GM12878 (cell line): ENCODE data around the gene TRMT1. TPM values are rescaled to one million over a fixed set of nuclear protein-coding genes. Genes with fewer than 3 reads are reported as not detected.

Experiments
- ATAC-seq: fragments of 200-7000 bp; cut with Tn5 transposase; 3 replicates; pipeline ENCODE4 v1.9.1; 2020; ENCODE audit warnings: mild to moderate bottlenecking, moderate library complexity
- BruUV-seq: library from RNA; stranded (reverse); fragments of 400-500 nt; replicated peaks from 2 replicates; lab custom pipeline; 2021; lab: Mats Ljungman, UMichigan
- CTCF ChIA-PET: fragments of 300-600 bp; sonication (Branson Sonifier 250); formaldehyde crosslinking; extraction: SDS; loops from one replicate; lab custom pipeline; 2021; ENCODE audit warnings: inconsistent platforms; lab: Yijun Ruan, JAX
- POLR2A ChIA-PET: fragments of 350-600 bp; formaldehyde crosslinking; extraction: SDS; loops from one replicate; lab custom pipeline; 2021; ENCODE audit warnings: inconsistent platforms; lab: Charles Lee
- RAD21 ChIA-PET: fragments of 300-600 bp; sonication (Branson Sonifier 250); formaldehyde crosslinking; loops from one replicate; lab custom pipeline; 2023; ENCODE audit warnings: antibody characterized with exemption; ENCODE audit not compliant: unreplicated experiment; lab: Charles Lee
- SMC1A ChIA-PET: fragments of 300-600 bp; sonication (Branson Sonifier 250); formaldehyde crosslinking; loops from one replicate; lab custom pipeline; 2023; ENCODE audit not compliant: unreplicated experiment, uncharacterized antibody; lab: Charles Lee
- DNase-seq: peaks from one replicate; pipeline ENCODE4 v3.0.0-alpha.2; 2011; ENCODE audit warnings: low read depth, low spot score
- FAIRE-seq: peaks from 3 replicates; lab custom pipeline; 2011; peaks lifted over from hg19 to GRCh38; lab: Jason Lieb, UNC
- H2AFZ ChIP-seq: 2 replicates; pipeline ENCODE4 v1.6.0; 2011; ENCODE audit warnings: low read depth, low read length, control low read depth; ENCODE audit not compliant: control insufficient read depth
- H3K27ac ChIP-seq: 2 replicates; pipeline ENCODE4 v1.5.1; 2011; ENCODE audit warnings: control low read depth; ENCODE audit not compliant: control insufficient read depth, insufficient read depth
- H3K27me3 ChIP-seq, 2 experiments: replicated peaks in 1 of 2; 2 replicates each; pipeline versions ENCODE4 v1.6.0 to v1.6.1; 2011; ENCODE audit warnings: low read length in 1 of 2; ENCODE audit not compliant: control insufficient read depth in 2 of 2, insufficient read depth in 2 of 2
- H3K36me3 ChIP-seq, 2 experiments: 2 replicates each; pipeline ENCODE4 v1.5.1; 2011; ENCODE audit warnings: low read length in 1 of 2; ENCODE audit not compliant: control insufficient read depth in 2 of 2, insufficient read depth in 2 of 2
- H3K4me1 ChIP-seq: 2 replicates; pipeline ENCODE4 v1.6.1; 2011; ENCODE audit warnings: mild to moderate bottlenecking, low read length, moderate library complexity, mixed read lengths; ENCODE audit not compliant: control insufficient read depth, insufficient read depth
- H3K4me2 ChIP-seq: 2 replicates; pipeline ENCODE4 v1.6.0; 2011; ENCODE audit warnings: control low read depth; ENCODE audit not compliant: control insufficient read depth, insufficient read depth
- H3K4me3 ChIP-seq: fragments of 200-600 bp; sonication (generic); 2 replicates; pipeline ENCODE4 v1.5.1; 2016
- H3K79me2 ChIP-seq: 2 replicates; pipeline ENCODE4 v1.6.0; 2011; ENCODE audit warnings: low read length; ENCODE audit not compliant: control insufficient read depth, insufficient read depth
- H3K9ac ChIP-seq: 2 replicates; pipeline ENCODE4 v1.8.0; 2011; ENCODE audit warnings: low read length, control low read depth, mixed read lengths; ENCODE audit not compliant: control insufficient read depth, insufficient read depth
- H3K9me3 ChIP-seq: replicated peaks from 3 replicates; pipeline ENCODE4 v1.5.1; 2011; ENCODE audit warnings: mild to moderate bottlenecking, low read length; ENCODE audit not compliant: control insufficient read depth, insufficient read depth
- H4K20me1 ChIP-seq: 2 replicates; pipeline ENCODE4 v1.6.0; 2011; ENCODE audit not compliant: control insufficient read depth, insufficient read depth
- CHD1 ChIP-seq: IDR thresholded peaks from 2 replicates; pipeline ENCODE4 v1.6.1; 2012; ENCODE audit warnings: low read depth, low read length, improper control_type of control experiment
- CHD4 ChIP-seq: fragments of 200-600 bp; sonication (generic); IDR thresholded peaks from 2 replicates; pipeline ENCODE4 v1.6.1; 2016; ENCODE audit warnings: mild to moderate bottlenecking
- EED ChIP-seq: sonication (generic); IDR thresholded peaks from 2 replicates; pipeline ENCODE4 v1.6.1; 2016; ENCODE audit warnings: antibody characterized with exemption, low read depth
- IKZF1 ChIP-seq: fragments of 450-650 bp; conservative IDR thresholded peaks from 2 replicates; pipeline ENCODE4 v1.6.1; 2017; ENCODE audit warnings: antibody characterized with exemption, mild to moderate bottlenecking
- IRF4 ChIP-seq: IDR thresholded peaks from 2 replicates; pipeline ENCODE4 v1.6.1; 2011; ENCODE audit warnings: low read depth, low read length
- MYB ChIP-seq: fragments of 150-350 bp; IDR thresholded peaks from 2 replicates; pipeline ENCODE4 v1.6.1; 2014; ENCODE audit warnings: mild to moderate bottlenecking, low read depth, low read length, borderline replicate concordance
- POU2F2 ChIP-seq: IDR thresholded peaks from 3 replicates; pipeline ENCODE4 v1.6.1; 2011; ENCODE audit warnings: low read depth, mild to moderate bottlenecking, low read length, borderline replicate concordance
- RAD21 ChIP-seq: IDR thresholded peaks from 2 replicates; pipeline ENCODE4 v1.6.1; 2011; ENCODE audit warnings: mild to moderate bottlenecking, low read depth, low read length, moderate library complexity; ENCODE audit not compliant: insufficient read depth
- RELA ChIP-seq: fragments of 450-650 bp; IDR thresholded peaks from 2 replicates; pipeline ENCODE4 v1.8.0; 2014; ENCODE audit warnings: borderline replicate concordance; ENCODE audit not compliant: partially characterized antibody
- ZBTB4 ChIP-seq: fragments of 450-650 bp; formaldehyde crosslinking; IDR thresholded peaks from 2 replicates; pipeline ENCODE4 v1.4.0; 2022; ENCODE audit warnings: mild to moderate bottlenecking, moderate library complexity
- WGBS: methylation state at CpG from one replicate; pipeline ENCODE4 v1.1.6; 2016; ENCODE audit warnings: low lambda C conversion rate; ENCODE audit not compliant: insufficient replicate concordance, insufficient coverage; ENCODE audit errors: missing lambda C conversion rate; 5-methylcytosine and 5-hydroxymethylcytosine counted together
- in situ Hi-C: fragments of 300-500 bp; cut with MboI; formaldehyde crosslinking; loops from 9 replicates; pipeline ENCODE4 v1.14.3; 2018; ENCODE audit warnings: mixed read lengths
- intact Hi-C: fragments of 100-400 bp; cut with micrococcal nuclease; formaldehyde crosslinking; loops from one replicate; pipeline ENCODE4 v1.14.2; 2022; ENCODE audit not compliant: unreplicated experiment
- polyA plus RNA-seq, 11 experiments: library from polyadenylated mRNA; depleted of rRNA in 4 of 11; unstranded in 6 of 11; stranded (reverse) in 5 of 11; fragments of >200 nt; fragmentation: Nextera tagmentation in 4 of 11; fragmentation: Illumina TruSeq in 1 of 11; extraction: Ambion mirVana in 4 of 11; extraction: Trizol in 1 of 11; gene quantifications; 1 replicate in 1 of 11; 2 replicates in 10 of 11; pipeline versions ENCODE4 v1.2.1 to v1.2.3, GENCODE V29; 2011 to 2016; ENCODE audit warnings: inconsistent platforms in 2 of 11, missing spikeins in 2 of 11, low read depth in 1 of 11
- total RNA-seq, 4 experiments: library from RNA; depleted of rRNA in 3 of 4; stranded (reverse); fragments of >200 nt in 3 of 4; fragmentation: Illumina TruSeq in 1 of 4; extraction: Trizol in 1 of 4; gene quantifications; 2 replicates each; pipeline versions ENCODE4 v1.2.1 to v1.2.3, GENCODE V29; 2013 to 2021
- TF ChIP-seq, protein P1 (sequence below), 3 experiments: IDR thresholded peaks in 2 of 3; conservative IDR thresholded peaks in 1 of 3; 2 replicates each; pipeline ENCODE4 v1.5.1; 2011; ENCODE audit warnings: low read depth in 3 of 3, low read length in 3 of 3, mild to moderate bottlenecking in 3 of 3, control low read depth in 2 of 3, moderate library complexity in 2 of 3, inconsistent platforms in 1 of 3, mixed read lengths in 1 of 3; ENCODE audit not compliant: control insufficient read depth in 2 of 3, insufficient read depth in 1 of 3; ENCODE audit errors: extremely low read depth in 1 of 3
- TF ChIP-seq, protein P2 (sequence below): fragments of 450-650 bp; formaldehyde crosslinking; IDR thresholded peaks from 2 replicates; pipeline ENCODE4 v1.4.0; 2020; ENCODE audit warnings: mild to moderate bottlenecking, moderate library complexity

TRMT1 gene
- total and polyA plus RNA-seq, 10 of the 15 experiments (the other 5 are each of a cell fraction or from before 2014, with no cell fraction given): 3.4 to 68.8 (median 34.8) TPM

DNA sequence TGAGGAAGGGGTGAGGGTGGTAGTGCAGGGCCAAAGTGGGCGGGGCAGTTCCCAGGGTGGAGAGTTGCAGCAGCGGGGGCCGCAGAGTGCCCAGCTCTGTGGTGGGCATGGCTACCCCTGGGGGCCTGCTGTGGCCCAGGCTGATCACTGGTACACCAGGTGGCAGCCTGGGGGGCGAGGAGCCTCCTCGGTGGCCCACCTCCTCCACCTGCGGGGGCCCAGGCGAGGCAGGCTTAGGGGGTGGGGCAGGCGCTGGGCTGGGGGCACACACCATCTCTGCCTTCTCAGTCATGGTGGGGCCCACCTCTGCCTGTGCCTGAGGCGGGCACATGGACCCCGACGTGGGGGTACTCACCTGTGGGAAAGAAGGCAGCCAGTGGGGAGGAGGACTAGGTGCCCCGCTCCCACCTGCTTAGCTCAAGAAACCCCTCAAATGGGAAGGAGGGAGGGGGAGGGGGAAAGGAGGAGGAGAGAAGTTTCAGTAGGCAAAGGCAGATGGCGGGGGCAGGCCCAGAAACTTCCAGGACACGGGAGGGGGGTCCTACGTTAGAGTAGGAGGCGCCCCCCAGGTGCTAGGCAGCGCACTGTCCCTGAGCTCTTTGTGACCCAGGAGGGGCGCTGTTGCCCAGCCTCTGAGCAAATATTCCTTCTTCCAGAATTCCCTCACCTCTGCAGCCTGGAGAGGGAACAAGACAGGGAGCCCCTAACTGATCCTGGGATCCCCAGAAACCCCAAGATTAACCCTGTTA, 15.5 kb downstream of the TRMT1 start:
- CTCF ChIA-PET: interaction anchor here (0.6 to 3.0 kb wide), 13 partner anchors 12 to 225 kb away, joined by 3 to 13 read pairs (median 4); partner anchors contain the start of gene NACC1
- RAD21 ChIA-PET: no interaction called here
- peak; percentile 25; the same call in 1 of the 2 replicates for TF ChIP-seq RAD21
- TF ChIP-seq MYB: no peak
- TF ChIP-seq IRF4: no peak
- TF ChIP-seq, protein P1, sequence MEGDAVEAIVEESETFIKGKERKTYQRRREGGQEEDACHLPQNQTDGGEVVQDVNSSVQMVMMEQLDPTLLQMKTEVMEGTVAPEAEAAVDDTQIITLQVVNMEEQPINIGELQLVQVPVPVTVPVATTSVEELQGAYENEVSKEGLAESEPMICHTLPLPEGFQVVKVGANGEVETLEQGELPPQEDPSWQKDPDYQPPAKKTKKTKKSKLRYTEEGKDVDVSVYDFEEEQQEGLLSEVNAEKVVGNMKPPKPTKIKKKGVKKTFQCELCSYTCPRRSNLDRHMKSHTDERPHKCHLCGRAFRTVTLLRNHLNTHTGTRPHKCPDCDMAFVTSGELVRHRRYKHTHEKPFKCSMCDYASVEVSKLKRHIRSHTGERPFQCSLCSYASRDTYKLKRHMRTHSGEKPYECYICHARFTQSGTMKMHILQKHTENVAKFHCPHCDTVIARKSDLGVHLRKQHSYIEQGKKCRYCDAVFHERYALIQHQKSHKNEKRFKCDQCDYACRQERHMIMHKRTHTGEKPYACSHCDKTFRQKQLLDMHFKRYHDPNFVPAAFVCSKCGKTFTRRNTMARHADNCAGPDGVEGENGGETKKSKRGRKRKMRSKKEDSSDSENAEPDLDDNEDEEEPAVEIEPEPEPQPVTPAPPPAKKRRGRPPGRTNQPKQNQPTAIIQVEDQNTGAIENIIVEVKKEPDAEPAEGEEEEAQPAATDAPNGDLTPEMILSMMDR (IDR thresholded peaks at IDR 0.05 in 2 of 3, conservative IDR thresholded peaks at IDR 0.05 in 1 of 3; ENCODE audit: control insufficient read depth in 2 of 3, extremely low read depth in 1 of 3, insufficient read depth in 1 of 3, low read depth in 3 of 3, low read length in 3 of 3): peak; percentile 19 to 53 (median 38); a peak in 5 of 6 replicates
- no peak for TF ChIP-seq RELA
- no peak for TF ChIP-seq ZBTB4 (CRISPR knock-in tag)
- no peak for TF ChIP-seq CHD1
- TF ChIP-seq IKZF1: 0 out of 2 replicates have a peak, but pooled peaks have one; percentile 33
- no peak for TF ChIP-seq CHD4
- 0 out of 2 replicates have a peak, but pooled peaks have one; percentile 20 for TF ChIP-seq EED
- TF ChIP-seq, protein P2, sequence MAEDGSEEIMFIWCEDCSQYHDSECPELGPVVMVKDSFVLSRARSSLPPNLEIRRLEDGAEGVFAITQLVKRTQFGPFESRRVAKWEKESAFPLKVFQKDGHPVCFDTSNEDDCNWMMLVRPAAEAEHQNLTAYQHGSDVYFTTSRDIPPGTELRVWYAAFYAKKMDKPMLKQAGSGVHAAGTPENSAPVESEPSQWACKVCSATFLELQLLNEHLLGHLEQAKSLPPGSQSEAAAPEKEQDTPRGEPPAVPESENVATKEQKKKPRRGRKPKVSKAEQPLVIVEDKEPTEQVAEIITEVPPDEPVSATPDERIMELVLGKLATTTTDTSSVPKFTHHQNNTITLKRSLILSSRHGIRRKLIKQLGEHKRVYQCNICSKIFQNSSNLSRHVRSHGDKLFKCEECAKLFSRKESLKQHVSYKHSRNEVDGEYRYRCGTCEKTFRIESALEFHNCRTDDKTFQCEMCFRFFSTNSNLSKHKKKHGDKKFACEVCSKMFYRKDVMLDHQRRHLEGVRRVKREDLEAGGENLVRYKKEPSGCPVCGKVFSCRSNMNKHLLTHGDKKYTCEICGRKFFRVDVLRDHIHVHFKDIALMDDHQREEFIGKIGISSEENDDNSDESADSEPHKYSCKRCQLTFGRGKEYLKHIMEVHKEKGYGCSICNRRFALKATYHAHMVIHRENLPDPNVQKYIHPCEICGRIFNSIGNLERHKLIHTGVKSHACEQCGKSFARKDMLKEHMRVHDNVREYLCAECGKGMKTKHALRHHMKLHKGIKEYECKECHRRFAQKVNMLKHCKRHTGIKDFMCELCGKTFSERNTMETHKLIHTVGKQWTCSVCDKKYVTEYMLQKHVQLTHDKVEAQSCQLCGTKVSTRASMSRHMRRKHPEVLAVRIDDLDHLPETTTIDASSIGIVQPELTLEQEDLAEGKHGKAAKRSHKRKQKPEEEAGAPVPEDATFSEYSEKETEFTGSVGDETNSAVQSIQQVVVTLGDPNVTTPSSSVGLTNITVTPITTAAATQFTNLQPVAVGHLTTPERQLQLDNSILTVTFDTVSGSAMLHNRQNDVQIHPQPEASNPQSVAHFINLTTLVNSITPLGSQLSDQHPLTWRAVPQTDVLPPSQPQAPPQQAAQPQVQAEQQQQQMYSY (CRISPR knock-in tag): no peak
- TF ChIP-seq POU2F2: no peak
- TF ChIP-seq, all 136 proteins: peak for 4
- H3K27me3 ChIP-seq: peaks cover 2 to 4% of the 10 kb centered on the region in 2 experiments
- H3K9ac ChIP-seq: no peak overlapping the region
- ATAC-seq (no peak), FAIRE-seq (no peak), DNase-seq (no peak)
- in situ Hi-C loops: no loop called here
- POLR2A ChIA-PET: interaction anchor here (0.5 to 1.4 kb wide), 6 partner anchors 17 to 145 kb away, joined by 3 to 9 read pairs (median 4); partner anchors contain the start of gene NACC1
- no peak overlapping the region for H3K27ac ChIP-seq
- H2AFZ ChIP-seq: no peak overlapping the region
- H3K4me1 ChIP-seq: peaks cover 47% of the 10 kb centered on the region
- SMC1A ChIA-PET: interaction anchor here (0.7 kb wide), 1 partner anchor 16 kb away, joined by 3 read pairs; no protein-coding TSS in a partner anchor
- 55% methylated on average over 17 of the region's 18 CpGs for WGBS
- no peaks in the 10 kb centered on the region for H4K20me1 ChIP-seq
- intact Hi-C loops: loop anchor here (5.0 kb wide), 2 partner anchors 51 to 161 kb away; partner anchors contain the start of genes IER2 and STX10
- H3K4me2 ChIP-seq: no peak overlapping the region; the same call in none of the 2 replicates
- peak overlapping the region; percentile 57; the same call in 1 of the 2 replicates for H3K4me3 ChIP-seq
- H3K9me3 ChIP-seq: no peaks in the 10 kb centered on the region; the same call in 2 of the 3 replicates
- H3K36me3 ChIP-seq: no peaks in the 10 kb centered on the region; a peak in 1 of 4 replicates
- H3K79me2 ChIP-seq: peaks cover 5% of the 10 kb centered on the region; the same call in 1 of the 2 replicates
- BruUV-seq: no TSS peak
